SU-DHL-6 (cell line): Measurements from ENCODE around the gene SKOR2.

Experiments
- H2AFZ ChIP-seq: fragments of 200-600 bp; sonication (generic); 2 replicates; pipeline ENCODE4 v1.6.1; 2014; ENCODE audit warnings: low read depth, mild to moderate bottlenecking, moderate library complexity, mixed read lengths, antibody characterized with exemption, low read length; ENCODE audit not compliant: severe bottlenecking
- H3F3A ChIP-seq: fragments of 200-600 bp; shearing (Covaris generic); 2 replicates; pipeline ENCODE4 v1.6.0; 2016; ENCODE audit warnings: antibody characterized with exemption, mild to moderate bottlenecking; ENCODE audit not compliant: insufficient read depth
- H3K27ac ChIP-seq: fragments of 200-600 bp; sonication (generic); 2 replicates; pipeline ENCODE4 v1.5.1; 2016; ENCODE audit warnings: low read depth, mild to moderate bottlenecking, low read length, moderate library complexity, mixed read lengths
- H3K27me3 ChIP-seq: fragments of 200-600 bp; sonication (generic), shearing (Covaris generic); 2 replicates; pipeline ENCODE4 v1.6.0; 2014; ENCODE audit warnings: mild to moderate bottlenecking, low read length
- H3K36me3 ChIP-seq: fragments of 200-600 bp; sonication (generic); 2 replicates; pipeline ENCODE4 v1.6.1; 2014; ENCODE audit warnings: mild to moderate bottlenecking, low read length, mixed read lengths
- H3K4me2 ChIP-seq: fragments of 300-600, 200-600 bp; shearing (Covaris generic), sonication (generic); 2 replicates; pipeline ENCODE4 v1.6.0; 2014; ENCODE audit warnings: low read length, low read depth, mild to moderate bottlenecking; ENCODE audit not compliant: poor library complexity, severe bottlenecking
- H3K4me3 ChIP-seq: fragments of 200-600 bp; sonication (generic); 2 replicates; pipeline ENCODE4 v1.5.1; 2014; ENCODE audit warnings: antibody characterized with exemption, low read length, mild to moderate bottlenecking, mixed read lengths; ENCODE audit not compliant: insufficient read depth, poor library complexity, severe bottlenecking
- H3K79me2 ChIP-seq: fragments of 200-600 bp; sonication (generic); 2 replicates; pipeline ENCODE4 v1.6.1; 2014; ENCODE audit warnings: mild to moderate bottlenecking, low read length, moderate library complexity; ENCODE audit not compliant: insufficient read depth
- H3K9ac ChIP-seq: fragments of 200-600 bp; sonication (generic); 2 replicates; pipeline ENCODE4 v1.7.0; 2014; ENCODE audit warnings: mild to moderate bottlenecking, low read length
- H3K9me2 ChIP-seq: fragments of 200-600 bp; sonication (generic); replicated peaks from 2 replicates; pipeline ENCODE4 v1.6.1; 2014; ENCODE audit warnings: low read length; ENCODE audit not compliant: insufficient read depth
- H3K9me3 ChIP-seq: fragments of 200-600 bp; sonication (generic); 2 replicates; pipeline ENCODE4 v1.6.1; 2014; ENCODE audit warnings: low read length, mixed read lengths; ENCODE audit not compliant: insufficient read depth
- H4K20me1 ChIP-seq: fragments of 200-600 bp; sonication (generic); 2 replicates; pipeline ENCODE4 v1.6.1; 2014; ENCODE audit warnings: low read depth, mild to moderate bottlenecking, antibody characterized with exemption, low read length, moderate library complexity, mixed read lengths
- CTCF ChIP-seq: fragments of 200-600 bp; sonication (generic); IDR thresholded peaks from one replicate; pipeline ENCODE4 v1.5.1; 2017; ENCODE audit warnings: antibody characterized with exemption, mild to moderate bottlenecking, low read length, moderate library complexity; ENCODE audit not compliant: insufficient read depth, poor library complexity, severe bottlenecking
- EZH2phosphoT487 ChIP-seq: fragments of 200-600 bp; sonication (generic), shearing (Covaris generic); conservative IDR thresholded peaks from 2 replicates; pipeline ENCODE4 v1.6.1; 2018; ENCODE audit warnings: mild to moderate bottlenecking, antibody characterized with exemption, low read length, moderate library complexity, mixed read lengths

The SKOR2 gene

GRCh38 chr18:47288741-47289140 is 37.3 kb upstream of the SKOR2 start:
- Histone ChIP-seq H3K27me3 (no peaks in the 10 kb centered on the region), H3F3A (no peaks in the 10 kb centered on the region), H3K9me2 (no peaks in the 10 kb centered on the region), H3K36me3 (no peaks in the 10 kb centered on the region), H3K4me2 (no peak overlapping the region), H3K4me3 (no peak overlapping the region), H4K20me1 (no peaks in the 10 kb centered on the region), H3K27ac (no peak overlapping the region), H3K9me3 (no peaks in the 10 kb centered on the region), H2AFZ (no peak overlapping the region), H3K79me2 (no peaks in the 10 kb centered on the region), H3K9ac (no peak overlapping the region)
- TF ChIP-seq CTCF (no peak), EZH2phosphoT487 (no peak)

GRCh38 chr18:47287911-47288585 is 36.6 kb upstream of the SKOR2 start:
- H4K20me1 ChIP-seq = no peaks in the 10 kb centered on the region
- TF ChIP-seq EZH2phosphoT487 = no peak
- TF ChIP-seq CTCF = no peak
- H3K9ac ChIP-seq = no peak overlapping the region
- no peaks in the 10 kb centered on the region for H3K9me3 ChIP-seq
- no peaks in the 10 kb centered on the region for H3K36me3 ChIP-seq
- no peaks in the 10 kb centered on the region for H3K27me3 ChIP-seq
- H3K27ac ChIP-seq = no peak overlapping the region
- H3K79me2 ChIP-seq = no peaks in the 10 kb centered on the region
- H3K9me2 ChIP-seq = no peaks in the 10 kb centered on the region
- H3F3A ChIP-seq = no peaks in the 10 kb centered on the region
- H2AFZ ChIP-seq = no peak overlapping the region
- no peak overlapping the region for H3K4me2 ChIP-seq
- H3K4me3 ChIP-seq = no peak overlapping the region

GRCh38 chr18:47286776-47287410 is 35.4 kb upstream of the SKOR2 start:
- Histone ChIP-seq H2AFZ (no peak overlapping the region), H3K9me3 (no peaks in the 10 kb centered on the region), H3K9ac (no peak overlapping the region)

More at GRCh38 chr18:47286776-47287410, 35.4 kb upstream of the SKOR2 start:
- no peaks in the 10 kb centered on the region for H3F3A ChIP-seq
- H4K20me1 ChIP-seq = no peaks in the 10 kb centered on the region
- H3K4me2 ChIP-seq = no peak overlapping the region
- no peaks in the 10 kb centered on the region for H3K36me3 ChIP-seq
- TF ChIP-seq EZH2phosphoT487 (no peak), CTCF (no peak)
- H3K27me3 ChIP-seq = no peaks in the 10 kb centered on the region
- no peaks in the 10 kb centered on the region for H3K9me2 ChIP-seq
- H3K79me2 ChIP-seq = no peaks in the 10 kb centered on the region
- no peak overlapping the region for H3K27ac ChIP-seq
- no peak overlapping the region for H3K4me3 ChIP-seq
